ENCODE data around the gene DVL1. TPM values are rescaled to one million over a fixed set of nuclear protein-coding genes. Genes with fewer than 3 reads are reported as not detected.

Gene DVL1
- total and polyA plus RNA-seq, 9 of the 15 experiments (the other 6 are each of a cell fraction or from before 2014, with no cell fraction given) = 0.62 to 135 (median 24.3) TPM

GRCh38 chr1:1308756-1309250, 40.4 kb downstream of the DVL1 start (continued):
- TF ChIP-seq BMI1 (IDR thresholded peaks at IDR 0.05; ENCODE audit: low read length) = no peak
- peak; percentile 43; the same call in 1 of the 2 replicates for TF ChIP-seq ZBTB7A (IDR thresholded peaks at IDR 0.05; ENCODE audit: borderline replicate concordance, control insufficient read depth, low read depth, low read length)
- TF ChIP-seq MTA2 (IDR thresholded peaks at IDR 0.05; ENCODE audit: low read depth) = no peak
- no peak for TF ChIP-seq FOSL1 (tag; conservative IDR thresholded peaks at IDR 0.05)
- peak; percentile 40; the same call in 1 of the 2 replicates for TF ChIP-seq HNRNPL (IDR thresholded peaks at IDR 0.05; ENCODE audit: low read depth, low read length)
- TF ChIP-seq ZNF282 (CRISPR knock-in tag; IDR thresholded peaks at IDR 0.05) = 0 out of 2 replicates have a peak, but pooled peaks have one; percentile 41
- no peak for TF ChIP-seq NKRF (IDR thresholded peaks at IDR 0.05; ENCODE audit: borderline replicate concordance)
- TF ChIP-seq ARID3B (CRISPR knock-in tag; IDR thresholded peaks at IDR 0.05; ENCODE audit: borderline replicate concordance) = no peak
- no peak for TF ChIP-seq MCM5 (IDR thresholded peaks at IDR 0.05; ENCODE audit: low read depth)
- TF ChIP-seq ZC3H8 (IDR thresholded peaks at IDR 0.05) = no peak
- no peak for TF ChIP-seq PBX2 (CRISPR knock-in tag; IDR thresholded peaks at IDR 0.05; ENCODE audit: low read depth)
- no peak for TF ChIP-seq PBX2 (tag; conservative IDR thresholded peaks at IDR 0.05; ENCODE audit: low read depth)
- no peak for TF ChIP-seq MYC (IDR thresholded peaks at IDR 0.05; ENCODE audit: low read depth, low read length)
- TF ChIP-seq MYC (CRISPR knock-in tag; IDR thresholded peaks at IDR 0.05; ENCODE audit: borderline replicate concordance, low read depth) = no peak
- TF ChIP-seq CREM (IDR thresholded peaks at IDR 0.05; ENCODE audit: low read depth) = no peak
- no peak for TF ChIP-seq E2F5 (CRISPR knock-in tag; IDR thresholded peaks at IDR 0.05)
- peak; percentile 79 for TF ChIP-seq CHD1 (IDR thresholded peaks at IDR 0.05; ENCODE audit: low read length)
- TF ChIP-seq E2F4 (CRISPR knock-in tag; IDR thresholded peaks at IDR 0.05; ENCODE audit: low read depth) = peak; percentile 11; the same call in 1 of the 2 replicates
- no peak for TF ChIP-seq TCFL5 (CRISPR knock-in tag; conservative IDR thresholded peaks at IDR 0.05)
